ENCODE data around the gene ABLIM1.

The ABLIM1 gene

DNA sequence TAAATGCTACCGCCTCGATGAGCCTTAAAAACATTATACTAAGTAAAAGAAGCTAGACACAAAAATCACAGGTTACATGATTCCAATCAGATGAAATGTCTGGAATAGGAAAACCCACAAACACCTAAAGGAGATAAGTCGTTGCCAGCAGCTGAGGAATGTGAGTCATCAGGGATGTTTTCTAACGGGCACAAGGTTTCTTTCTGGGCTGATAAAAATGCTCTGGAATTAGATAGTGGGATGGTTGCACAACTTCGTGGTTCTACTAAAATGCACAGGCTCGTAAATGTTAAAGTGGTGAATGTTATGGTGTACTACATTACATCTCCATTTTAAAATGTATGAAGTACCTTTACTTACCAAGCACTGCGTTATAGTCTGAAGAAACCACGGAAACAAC lies 9.7 kb downstream of the ABLIM1 start:
- no peak overlapping the region for H3K4me3 ChIP-seq (ENCODE audit: low read depth, low read length)
- no peak for TF ChIP-seq CTCF (IDR thresholded peaks at IDR 0.05; ENCODE audit: borderline replicate concordance, insufficient read depth, low read depth, low read length)

DNA sequence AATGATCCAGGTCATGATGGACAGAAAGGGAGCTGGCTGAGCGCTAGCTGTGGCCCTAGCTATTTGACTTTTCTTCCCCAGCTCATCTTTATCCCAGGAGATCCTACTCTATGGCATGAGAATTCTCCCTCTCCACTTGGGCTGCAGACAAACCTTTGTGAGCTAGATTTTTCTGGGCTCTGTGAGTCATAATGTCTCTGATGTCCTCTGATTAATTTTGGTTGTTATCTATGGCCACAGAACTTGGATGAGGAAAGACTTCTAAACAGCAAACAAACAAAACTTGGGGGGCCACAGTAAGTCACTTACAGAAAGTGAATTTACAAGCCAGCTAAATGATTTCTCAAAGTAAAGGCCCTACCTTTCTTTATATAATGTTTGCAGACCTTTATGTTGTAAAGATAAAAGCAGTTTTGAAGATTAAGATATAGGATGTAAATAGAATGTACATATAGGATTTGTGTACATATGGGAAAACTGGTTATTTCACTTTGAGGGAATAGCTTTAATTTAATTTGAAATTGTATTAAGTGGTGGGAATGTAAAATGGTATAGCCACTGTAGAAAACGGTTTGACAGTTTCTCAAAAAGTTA lies 10.4 kb downstream of the ABLIM1 start:
- H3K4me3 ChIP-seq (ENCODE audit: low read depth, low read length), result no peak overlapping the region
- TF ChIP-seq CTCF (IDR thresholded peaks at IDR 0.05; ENCODE audit: borderline replicate concordance, insufficient read depth, low read depth, low read length), result no peak

GRCh38 chr10:114646426-114646825 lies 11.6 kb downstream of the ABLIM1 start:
- TF ChIP-seq CTCF (IDR thresholded peaks at IDR 0.05; ENCODE audit: borderline replicate concordance, insufficient read depth, low read depth, low read length), result no peak
- H3K4me3 ChIP-seq (ENCODE audit: low read depth, low read length), result no peak overlapping the region

DNA sequence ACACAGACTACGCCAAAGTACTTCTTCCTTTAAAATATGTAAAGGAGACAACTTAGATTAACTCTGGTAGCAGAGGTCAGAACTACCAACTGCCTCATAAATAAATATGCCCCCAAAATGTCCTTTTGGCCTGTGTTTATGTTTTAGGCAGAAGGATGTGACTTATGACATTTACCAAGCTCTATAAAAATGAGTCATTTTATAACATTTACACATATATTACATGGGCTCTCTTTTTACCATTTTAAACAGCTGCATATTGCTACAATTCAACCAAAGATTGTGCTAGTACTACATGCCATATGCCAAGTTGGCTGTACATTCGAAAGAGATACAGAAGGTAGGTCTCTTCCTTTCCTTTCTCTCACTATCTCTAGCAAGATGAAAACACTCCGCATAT lies 12.4 kb downstream of the ABLIM1 start:
- TF ChIP-seq CTCF (IDR thresholded peaks at IDR 0.05; ENCODE audit: borderline replicate concordance, insufficient read depth, low read depth, low read length), result no peak
- H3K4me3 ChIP-seq (ENCODE audit: low read depth, low read length), result no peak overlapping the region

- H3K4me3 ChIP-seq (ENCODE audit: low read depth, low read length), result no peak overlapping the region
- TF ChIP-seq CTCF (IDR thresholded peaks at IDR 0.05; ENCODE audit: borderline replicate concordance, insufficient read depth, low read depth, low read length), result no peak
These were observed 14.9 kb downstream of the ABLIM1 start for GRCh38 chr10:114643158-114643557.

DNA sequence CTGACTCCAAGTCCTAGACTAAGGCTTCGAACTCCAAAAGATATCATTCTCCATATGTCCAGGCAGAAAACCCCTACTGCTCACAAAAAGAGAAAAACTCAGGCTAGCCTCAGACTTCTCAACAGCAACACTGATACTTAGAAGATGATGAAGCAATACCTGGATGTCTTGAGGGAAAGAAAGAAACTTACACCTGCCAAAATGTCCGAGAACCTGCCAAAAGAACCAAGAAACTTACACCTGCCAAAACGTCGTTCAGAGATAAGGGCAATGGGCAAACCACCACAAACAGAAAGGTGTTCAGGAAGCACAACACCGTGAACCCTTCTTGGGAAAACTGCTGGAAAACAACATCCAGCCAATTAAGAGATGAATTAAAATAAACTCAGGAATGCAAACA lies 15.3 kb downstream of the ABLIM1 start:
- H3K4me3 ChIP-seq (ENCODE audit: low read depth, low read length), result no peak overlapping the region
- TF ChIP-seq CTCF (IDR thresholded peaks at IDR 0.05; ENCODE audit: borderline replicate concordance, insufficient read depth, low read depth, low read length), result no peak

DNA sequence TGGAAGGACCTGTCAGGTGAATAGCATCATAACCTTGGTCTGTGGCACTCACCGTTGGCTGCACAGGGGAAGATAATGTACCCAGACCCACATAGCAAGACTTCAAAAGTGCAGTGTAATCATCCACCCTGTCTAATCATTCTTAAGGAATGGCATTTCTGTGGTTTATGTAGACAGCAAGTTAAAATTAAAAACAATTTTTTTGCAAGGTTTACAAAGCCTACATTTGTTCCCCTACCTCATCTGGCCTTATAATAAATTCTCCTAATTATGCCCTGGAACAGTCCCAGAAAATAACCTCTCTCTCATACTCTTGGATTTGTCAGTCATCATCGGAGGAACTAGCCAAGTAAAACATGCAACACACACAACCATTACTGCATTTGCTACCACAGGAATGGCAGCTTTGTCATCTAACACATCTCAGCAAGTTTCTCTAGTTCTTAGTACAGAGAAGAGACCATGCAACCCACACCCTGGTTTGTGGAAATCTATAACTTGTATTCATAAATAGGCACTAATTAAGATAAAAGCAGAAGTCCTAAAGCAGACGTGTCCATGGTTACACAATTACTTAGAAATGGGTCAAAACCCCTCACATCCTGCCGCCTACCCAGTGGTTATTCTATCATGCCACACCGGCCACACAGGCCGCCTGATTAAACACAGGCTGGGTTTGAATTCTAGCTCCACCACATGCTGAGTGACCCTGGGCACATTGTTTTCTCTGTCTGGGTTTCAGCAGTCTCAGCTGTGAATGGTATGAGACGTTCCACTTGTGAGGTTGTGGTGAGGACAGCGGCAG lies 19.1 kb downstream of the ABLIM1 start:
- TF ChIP-seq CTCF (IDR thresholded peaks at IDR 0.05; ENCODE audit: borderline replicate concordance, insufficient read depth, low read depth, low read length), result no peak
- H3K4me3 ChIP-seq (ENCODE audit: low read depth, low read length), result no peak overlapping the region

All from GM12875 (cell line).